Lower lobe of right lung (tissue), 2 donors: ENCODE results near the gene CTNND1. TPM values are rescaled to one million over a fixed set of nuclear protein-coding genes. Genes with fewer than 3 reads are reported as not detected.

Source experiments
- ATAC-seq, 2 donors: fragments of 200-7000 bp; cut with Tn5 transposase; one replicate each; pipeline ENCODE4 v1.9.1; 2020 to 2022; ENCODE audit warnings: mild to moderate bottlenecking in 2 of 2, moderate library complexity in 2 of 2
- DNase-seq: peaks from one replicate; pipeline ENCODE4 v3.0.0-alpha.2; 2020
- H3K27ac ChIP-seq: fragments of 200-600 bp; one replicate; pipeline ENCODE4 v1.8.0; 2022
- H3K27me3 ChIP-seq: fragments of 200-600 bp; one replicate; pipeline ENCODE4 v1.8.0; 2022; ENCODE audit warnings: low read depth
- H3K36me3 ChIP-seq: fragments of 200-600 bp; one replicate; pipeline ENCODE4 v1.8.0; 2022; ENCODE audit warnings: mild to moderate bottlenecking
- H3K4me1 ChIP-seq: fragments of 200-600 bp; one replicate; pipeline ENCODE4 v1.8.0; 2022
- H3K4me3 ChIP-seq: fragments of 200-600 bp; one replicate; pipeline ENCODE4 v1.8.0; 2022; ENCODE audit warnings: mild to moderate bottlenecking
- H3K9me3 ChIP-seq: fragments of 200-600 bp; one replicate; pipeline ENCODE4 v1.8.0; 2022
- CTCF ChIP-seq: fragments of 200-600 bp; IDR thresholded peaks from one replicate; pipeline ENCODE4 v1.8.0; 2022; ENCODE audit warnings: antibody characterized with exemption, mild to moderate bottlenecking
- intact Hi-C: fragments of 100-400 bp; cut with DNase I; formaldehyde crosslinking; loops from one replicate; pipeline ENCODE4 v1.11.0; 2022
- total RNA-seq: library from RNA; stranded (reverse); fragmentation: NEBNext Ultra II Directional; extraction: Animal tissue kit (Norgen Biotek cat#: 25700); gene quantifications from one replicate; pipeline ENCODE4 v1.2.1, GENCODE V29; 2021
- donor health status: DM: no; HTN: yes; CAD: no; lungs with severe emphysema.

Gene CTNND1
- total RNA-seq, 1 donor from 2014 or later = 226 TPM

- ATAC-seq (no peak), DNase-seq (no peak)
- intact Hi-C loops = no loop called here
- H3K4me3 ChIP-seq = no peak overlapping the region
- H3K27ac ChIP-seq = no peak overlapping the region
- H3K9me3 ChIP-seq = no peaks in the 10 kb centered on the region
- H3K27me3 ChIP-seq = no peaks in the 10 kb centered on the region
- H3K36me3 ChIP-seq = no peaks in the 10 kb centered on the region
- H3K4me1 ChIP-seq = no peaks in the 10 kb centered on the region
- no peak for TF ChIP-seq CTCF
Observed at GRCh38 chr11:57728829-57729228, 32.8 kb upstream of the CTNND1 start.

- H3K9me3 ChIP-seq = no peaks in the 10 kb centered on the region
- TF ChIP-seq CTCF = no peak
- no peaks in the 10 kb centered on the region for H3K4me1 ChIP-seq
- H3K36me3 ChIP-seq = peaks cover 3% of the 10 kb centered on the region
- H3K4me3 ChIP-seq = no peak overlapping the region
- no peak for DNase-seq
- no peaks in the 10 kb centered on the region for H3K27me3 ChIP-seq
- intact Hi-C loops = no loop called here
- ATAC-seq = no peak
- H3K27ac ChIP-seq = no peak overlapping the region
Observed at GRCh38 chr11:57729479-57729878, 32.1 kb upstream of the CTNND1 start.

DNA sequence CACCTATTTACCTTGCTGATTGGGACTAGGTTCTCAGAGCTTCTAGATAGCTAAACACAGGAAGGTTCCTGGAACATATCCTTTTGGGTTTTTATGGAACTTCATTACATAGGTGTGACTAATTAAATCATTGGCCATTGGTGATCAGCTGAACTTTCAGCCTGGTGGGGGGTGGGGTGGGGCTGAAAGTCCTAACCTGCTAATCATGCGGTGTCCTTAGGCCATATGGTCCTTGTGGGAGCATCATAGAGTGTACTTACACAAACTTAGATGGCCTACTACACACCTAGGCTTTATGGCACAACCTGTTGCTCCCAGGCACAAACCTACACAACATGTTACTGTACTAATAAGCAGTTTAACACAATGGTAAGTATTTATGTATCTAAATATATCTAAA is 28.9 kb upstream of the CTNND1 start:
- Histone ChIP-seq H3K27ac (no peak overlapping the region), H3K4me3 (no peak overlapping the region), H3K9me3 (no peaks in the 10 kb centered on the region), H3K36me3 (peaks cover 21% of the 10 kb centered on the region), H3K4me1 (no peaks in the 10 kb centered on the region), H3K27me3 (no peaks in the 10 kb centered on the region)
- ATAC-seq (no peak), DNase-seq (no peak)
- no peak for TF ChIP-seq CTCF
- intact Hi-C loops = no loop called here

DNA sequence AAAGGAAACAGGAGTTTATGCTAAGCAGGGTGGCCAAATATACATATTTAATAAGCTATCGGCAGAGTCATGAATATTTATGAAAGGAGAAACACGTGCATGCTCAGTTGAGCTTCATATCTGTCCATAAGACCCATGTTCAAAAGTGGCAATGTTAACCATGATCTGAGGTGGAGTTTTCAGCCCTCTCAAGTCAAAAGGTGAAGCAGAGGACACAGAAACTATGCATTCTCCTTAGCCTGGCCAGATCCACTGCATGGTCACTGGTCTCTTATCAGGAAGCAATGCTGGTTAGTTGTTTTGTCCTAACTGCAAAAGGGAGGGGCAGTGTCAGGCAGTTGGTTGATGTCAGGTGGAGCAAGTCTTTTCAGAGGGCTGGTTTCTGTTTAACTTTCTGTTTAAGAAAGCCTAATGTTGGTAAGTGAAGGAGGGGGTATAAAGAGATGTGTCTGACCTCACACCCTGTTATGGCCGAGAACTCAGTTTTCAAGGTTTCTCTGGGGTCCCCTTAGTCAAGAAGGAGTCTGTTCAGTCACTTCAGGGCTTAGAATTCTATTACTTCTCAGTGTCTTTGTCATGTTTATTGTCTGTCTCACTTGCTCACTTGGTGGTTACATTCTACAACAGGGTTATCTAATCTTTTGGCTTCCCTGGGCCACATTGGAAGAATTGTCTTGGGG is 25.8 kb upstream of the CTNND1 start:
- Histone ChIP-seq H3K27me3 (no peaks in the 10 kb centered on the region), H3K4me3 (no peak overlapping the region), H3K27ac (no peak overlapping the region), H3K4me1 (peaks cover 5% of the 10 kb centered on the region), H3K36me3 (peaks cover 43% of the 10 kb centered on the region), H3K9me3 (no peaks in the 10 kb centered on the region)
- no peak for TF ChIP-seq CTCF
- no peak for ATAC-seq
- intact Hi-C loops = no loop called here
- DNase-seq = no peak

DNA sequence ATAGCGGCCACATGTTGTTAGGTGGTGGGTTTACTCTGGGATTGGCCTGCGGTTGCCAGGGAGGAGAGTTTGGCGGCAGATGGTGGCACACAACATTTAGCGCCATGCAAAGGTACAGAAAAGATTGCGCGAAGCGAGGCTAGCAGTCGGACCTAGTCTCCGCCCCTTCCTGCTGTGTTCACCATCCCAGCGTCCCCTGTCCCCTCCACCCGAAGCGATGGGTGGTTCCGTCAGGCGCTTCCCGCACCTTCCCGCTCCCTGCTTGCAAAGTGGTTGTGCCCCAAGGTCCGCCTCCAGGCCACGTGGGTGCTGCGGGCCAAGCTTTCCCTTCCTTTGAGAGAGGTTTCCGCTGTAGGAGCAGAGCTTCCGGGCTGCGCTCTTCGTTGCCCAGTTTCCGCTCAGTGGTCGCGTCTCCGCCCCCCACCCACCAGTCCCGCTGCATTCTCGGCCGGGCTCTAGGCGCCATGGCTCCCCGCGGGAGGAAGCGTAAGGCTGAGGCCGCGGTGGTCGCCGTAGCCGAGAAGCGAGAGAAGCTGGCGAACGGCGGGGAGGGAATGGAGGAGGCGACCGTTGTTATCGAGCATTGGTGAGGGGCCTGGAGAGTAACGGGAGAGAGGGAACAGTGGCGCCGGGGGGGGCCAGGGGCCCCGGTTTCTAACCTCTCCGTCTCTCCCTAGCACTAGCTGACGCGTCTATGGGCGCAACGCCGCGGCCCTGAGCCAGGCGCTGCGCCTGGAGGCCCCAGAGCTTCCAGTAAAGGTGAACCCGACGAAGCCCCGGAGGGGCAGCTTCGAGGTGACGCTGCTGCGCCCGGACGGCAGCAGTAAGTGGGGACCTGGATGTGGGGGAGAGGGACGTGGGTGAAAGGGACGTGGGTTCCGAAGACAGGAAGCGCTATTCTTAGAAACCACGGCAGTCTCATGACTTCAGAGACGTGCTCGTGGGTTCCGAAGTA is 20.2 kb upstream of the CTNND1 start, which contains the start of gene SELENOH:
TSS of gene SELENOH (plus strand) at position 360 of the 955 bp plus-strand sequence. CDS start at position 465, 105 bp downstream.
- intact Hi-C loops = no loop called here

More for the DNA sequence above, 20.2 kb upstream of the CTNND1 start, which contains the start of gene SELENOH:
- no peak for TF ChIP-seq CTCF
- no peaks in the 10 kb centered on the region for H3K9me3 ChIP-seq
- H3K36me3 ChIP-seq = peaks cover 69% of the 10 kb centered on the region
- DNase-seq (peak; percentile 97), ATAC-seq (peak; percentile 99)
- H3K4me1 ChIP-seq = peaks cover 19% of the 10 kb centered on the region
- peak within 1 kb of the TSS; percentile 95 for H3K27ac ChIP-seq
- H3K4me3 ChIP-seq = peak within 1 kb of the TSS; percentile 89
- H3K27me3 ChIP-seq = no peaks in the 10 kb centered on the region
